ENCODE measurements around the gene MMP17. TPM values are rescaled to one million over a fixed set of nuclear protein-coding genes. Genes with fewer than 3 reads are reported as not detected.

The MMP17 gene
- total and polyA plus RNA-seq, 9 donors, result 0.78 to 15.6 (median 13.3) TPM

- no peak overlapping the region for H3K27ac ChIP-seq
- DNase-seq, result peak in 1 of 5 donors; percentile 44
- H3K4me1 ChIP-seq (ENCODE audit: insufficient read depth), result no peaks in the 10 kb centered on the region
- H3K36me3 ChIP-seq, result no peaks in the 10 kb centered on the region
- WGBS, 3 donors, result 71 to 78% (median 72%) methylated on average over 24 of the region's 24 CpGs
- no peak overlapping the region for H3K4me3 ChIP-seq
- H3K27me3 ChIP-seq, result no peaks in the 10 kb centered on the region
- intact Hi-C loops (cut with DNase I), result no loop called here
- no peak for TF ChIP-seq POLR2A (IDR thresholded peaks at IDR 0.05)
- TF ChIP-seq EP300 (IDR thresholded peaks at IDR 0.05), result no peak
- no peak for TF ChIP-seq CTCF (IDR thresholded peaks at IDR 0.05)
- no peaks in the 10 kb centered on the region for H3K9me3 ChIP-seq
Measured at GRCh38 chr12:131863711-131864396, 35.7 kb downstream of the MMP17 start.

GRCh38 chr12:131864469-131864868 lies 36.3 kb downstream of the MMP17 start:
- no peak for DNase-seq
- H3K4me3 ChIP-seq, result no peak overlapping the region
- TF ChIP-seq POLR2A (IDR thresholded peaks at IDR 0.05) (no peak), EP300 (IDR thresholded peaks at IDR 0.05) (no peak), CTCF (IDR thresholded peaks at IDR 0.05) (no peak)
- no peaks in the 10 kb centered on the region for H3K4me1 ChIP-seq (ENCODE audit: insufficient read depth)
- no peaks in the 10 kb centered on the region for H3K9me3 ChIP-seq
- WGBS, 3 donors, result 88 to 91% (median 90%) methylated on average over 8 of the region's 8 CpGs
- no peaks in the 10 kb centered on the region for H3K36me3 ChIP-seq
- intact Hi-C loops (cut with DNase I), result no loop called here
- H3K27ac ChIP-seq, result no peak overlapping the region
- H3K27me3 ChIP-seq, result no peaks in the 10 kb centered on the region

GRCh38 chr12:131865180-131865875 lies 37.1 kb downstream of the MMP17 start:
- H3K27me3 ChIP-seq, result no peaks in the 10 kb centered on the region
- DNase-seq, result peak in 1 of 5 donors; percentile 25
- TF ChIP-seq CTCF (IDR thresholded peaks at IDR 0.05), result no peak
- no peak for TF ChIP-seq POLR2A (IDR thresholded peaks at IDR 0.05)
- no peak for TF ChIP-seq EP300 (IDR thresholded peaks at IDR 0.05)
- H3K4me1 ChIP-seq (ENCODE audit: insufficient read depth), result no peaks in the 10 kb centered on the region
- H3K4me3 ChIP-seq, result no peak overlapping the region
- H3K36me3 ChIP-seq, result no peaks in the 10 kb centered on the region
- H3K27ac ChIP-seq, result no peak overlapping the region
- WGBS, 3 donors, result 82 to 93% (median 89%) methylated on average over 20 of the region's 20 CpGs
- no peaks in the 10 kb centered on the region for H3K9me3 ChIP-seq
- intact Hi-C loops (cut with DNase I), result no loop called here

GRCh38 chr12:131867471-131867870 lies 39.3 kb downstream of the MMP17 start:
- no peak for DNase-seq
- H3K9me3 ChIP-seq, result no peaks in the 10 kb centered on the region
- no peak for TF ChIP-seq POLR2A (IDR thresholded peaks at IDR 0.05)
- no peak for TF ChIP-seq CTCF (IDR thresholded peaks at IDR 0.05)
- TF ChIP-seq EP300 (IDR thresholded peaks at IDR 0.05), result no peak
- no peaks in the 10 kb centered on the region for H3K27me3 ChIP-seq
- H3K4me1 ChIP-seq (ENCODE audit: insufficient read depth), result no peaks in the 10 kb centered on the region
- H3K4me3 ChIP-seq, result no peak overlapping the region
- no peaks in the 10 kb centered on the region for H3K36me3 ChIP-seq
- intact Hi-C loops (cut with DNase I), result no loop called here
- WGBS, 3 donors, result 84 to 86% (median 85%) methylated on average over 10 of the region's 10 CpGs
- no peak overlapping the region for H3K27ac ChIP-seq

All from ovary (tissue), 9 donors.